AG09319 (cell line): ENCODE measurements around the gene VPS9D1.

Experiments
- DNase-seq: peaks from one replicate; pipeline ENCODE4 v3.0.0-alpha.2; 2010; ENCODE audit warnings: low read depth; ENCODE audit errors: extremely low read depth
- CTCF ChIP-seq: IDR thresholded peaks from 2 replicates; pipeline ENCODE4 v1.5.1; 2011; ENCODE audit warnings: low read depth, mild to moderate bottlenecking, inconsistent platforms, low read length, moderate library complexity

Gene VPS9D1

DNA sequence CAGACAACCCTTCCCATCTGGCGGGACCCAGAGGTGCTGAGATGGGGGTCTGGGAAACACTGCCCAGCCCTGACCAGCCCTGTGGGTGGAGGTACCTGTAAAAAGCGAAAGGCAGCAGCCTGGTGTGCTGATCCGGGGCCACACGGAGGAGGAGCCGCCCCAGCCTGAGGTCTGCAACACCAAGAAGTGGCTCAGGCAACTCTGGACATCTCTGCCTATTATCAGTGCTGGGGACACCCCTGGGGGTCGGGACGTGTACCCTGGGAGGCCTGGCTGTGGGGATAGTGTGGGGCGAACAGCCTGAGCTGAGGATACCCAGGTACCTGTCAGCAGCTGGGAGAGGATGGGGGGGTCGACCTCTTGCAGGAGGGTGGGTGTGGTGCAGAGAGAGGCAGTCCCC lies 18.7 kb upstream of the VPS9D1 start:
- DNase-seq = no peak
- no peak for TF ChIP-seq CTCF

DNA sequence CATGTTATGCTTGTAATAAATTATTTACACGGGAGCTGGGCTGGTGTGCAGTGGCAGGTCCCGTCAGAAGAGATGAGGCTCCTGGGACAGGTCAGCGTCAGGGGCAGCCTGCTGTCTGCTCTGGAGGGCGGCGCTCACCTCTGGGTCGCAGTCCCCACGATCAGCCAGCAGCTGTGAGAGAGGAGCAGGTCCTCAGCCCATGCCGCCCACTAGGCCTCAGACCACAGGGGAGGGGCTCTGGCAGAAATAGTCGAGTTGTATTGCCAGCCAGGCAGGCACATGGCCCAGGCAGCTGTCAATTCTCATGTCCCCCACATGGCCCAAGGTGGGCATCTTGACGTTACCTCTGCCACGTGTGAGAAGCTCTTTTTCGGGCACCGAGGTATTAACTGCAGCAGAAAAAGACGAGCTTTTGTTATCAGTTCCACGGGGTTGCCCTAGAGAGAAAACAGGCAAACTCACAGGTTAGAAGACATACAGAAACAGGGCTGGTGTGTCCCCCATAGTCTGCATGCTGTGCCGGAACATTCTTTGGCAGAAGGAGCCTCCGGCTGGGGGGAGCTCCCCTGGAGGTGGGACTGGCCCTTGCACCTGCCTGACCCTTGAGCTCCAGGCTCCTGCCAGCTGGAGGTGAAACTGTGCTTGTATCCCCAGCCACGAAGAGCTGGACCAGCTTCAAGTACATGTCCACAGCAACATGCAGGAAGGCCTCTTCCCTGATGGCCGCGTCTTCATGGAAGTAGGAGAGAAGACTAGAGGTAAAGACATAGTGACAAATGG lies 18.0 kb upstream of the VPS9D1 start:
- no peak for TF ChIP-seq CTCF
- DNase-seq = no peak

DNA sequence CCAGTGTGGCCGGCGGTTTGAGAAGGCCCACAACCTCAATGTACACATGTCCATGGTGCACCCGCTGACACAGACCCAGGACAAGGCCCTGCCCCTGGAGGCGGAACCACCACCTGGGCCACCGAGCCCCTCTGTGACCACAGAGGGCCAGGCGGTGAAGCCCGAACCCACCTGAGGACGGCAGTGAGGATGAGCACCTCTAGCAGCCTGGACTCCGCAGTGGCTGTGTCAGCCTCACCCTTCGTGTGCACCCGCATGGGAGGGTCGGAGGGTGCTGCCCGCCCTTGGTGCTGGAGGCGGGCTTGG lies 17.3 kb upstream of the VPS9D1 start:
- no peak for TF ChIP-seq CTCF
- DNase-seq = no peak

DNA sequence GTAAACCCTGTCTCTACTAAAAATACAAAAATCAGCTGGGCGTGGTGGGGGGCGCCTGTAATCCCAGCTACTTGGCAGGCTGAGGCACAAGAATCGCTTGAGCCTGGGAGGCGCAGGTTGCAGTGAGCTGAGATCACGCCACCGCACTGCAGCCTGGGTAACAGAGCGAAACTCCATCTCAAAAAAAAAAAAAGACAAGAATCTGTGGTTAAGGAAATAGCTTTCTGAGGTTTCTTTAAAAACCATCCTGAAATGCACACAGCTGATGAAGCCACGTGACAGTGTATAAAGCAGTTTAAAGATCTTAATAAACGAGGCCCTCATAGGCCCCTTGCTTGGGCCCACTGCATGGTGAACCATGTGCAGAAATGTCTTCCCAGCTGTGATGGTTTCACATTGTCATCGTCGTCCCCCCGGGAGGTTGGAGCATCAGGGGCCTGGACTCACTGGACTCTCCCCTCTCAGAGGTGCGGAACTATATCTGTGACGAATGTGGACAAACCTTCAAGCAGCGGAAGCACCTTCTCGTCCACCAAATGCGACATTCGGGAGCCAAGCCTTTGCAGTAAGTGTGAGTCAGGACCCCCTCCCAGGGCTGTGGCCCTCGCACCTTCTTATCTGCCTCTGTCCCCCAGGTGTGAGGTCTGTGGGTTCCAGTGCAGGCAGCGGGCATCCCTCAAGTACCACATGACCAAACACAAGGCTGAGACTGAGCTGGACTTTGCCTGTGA lies 16.8 kb upstream of the VPS9D1 start:
- no peak for DNase-seq
- TF ChIP-seq CTCF = no peak

DNA sequence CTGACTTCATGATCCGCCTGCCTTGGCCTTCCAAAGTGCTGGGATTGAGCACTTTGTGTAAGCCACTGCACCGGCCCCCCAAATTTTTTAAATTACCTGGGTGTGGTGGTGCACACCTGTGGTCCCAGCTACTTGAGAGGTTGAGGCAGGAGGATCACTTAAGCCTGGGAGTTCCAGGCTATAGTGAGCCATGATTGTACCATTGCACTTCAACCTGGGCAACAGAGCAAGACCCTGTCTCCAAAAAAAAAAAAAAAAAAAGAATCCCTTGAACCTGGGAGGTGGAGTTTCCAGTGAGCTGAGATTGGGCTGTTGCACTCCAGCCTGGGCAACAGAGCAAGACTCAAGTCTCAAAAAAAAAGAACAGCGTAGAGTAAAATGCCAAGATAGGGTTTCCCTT lies 15.9 kb upstream of the VPS9D1 start:
- no peak for TF ChIP-seq CTCF
- DNase-seq = no peak

GRCh38 chr16:89733792-89734191 lies 13.1 kb upstream of the VPS9D1 start:
- DNase-seq = no peak
- no peak for TF ChIP-seq CTCF

DNA sequence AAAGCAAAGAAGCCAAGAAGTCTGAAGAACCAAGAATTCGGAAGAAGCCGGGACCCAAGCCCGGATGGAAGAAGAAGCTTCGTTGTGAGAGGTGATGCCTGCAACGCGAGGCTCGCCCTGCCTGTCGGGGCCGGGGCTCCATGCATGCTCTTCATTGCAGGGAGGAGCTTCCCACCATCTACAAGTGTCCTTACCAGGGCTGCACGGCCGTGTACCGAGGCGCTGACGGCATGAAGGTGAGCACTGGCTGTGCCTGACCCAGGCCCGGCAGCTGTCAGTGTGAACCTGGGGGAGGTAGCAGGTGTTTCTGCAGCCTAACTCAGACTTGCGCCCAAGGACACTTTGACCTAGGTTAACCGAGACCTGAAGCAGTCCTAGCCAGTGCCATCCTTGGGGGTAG lies 12.6 kb upstream of the VPS9D1 start:
- DNase-seq = no peak
- TF ChIP-seq CTCF = no peak
